Mesendoderm (in vitro differentiated cells): Measurements from ENCODE around the gene BASP1.

ENCODE experiments used
- DNase-seq: peaks from one replicate; pipeline ENCODE4 v3.0.0; 2013
- H2AK5ac ChIP-seq: 2 replicates; pipeline ENCODE4 v1.6.1; 2013; ENCODE audit warnings: low read length, inconsistent platforms
- H2BK120ac ChIP-seq: 2 replicates; pipeline ENCODE4 v1.6.1; 2013; ENCODE audit warnings: low read depth, mild to moderate bottlenecking, low read length, moderate library complexity, mixed read lengths
- H2BK15ac ChIP-seq: replicated peaks from 2 replicates; pipeline ENCODE4 v1.6.1; 2013; ENCODE audit warnings: low read depth, mild to moderate bottlenecking, moderate library complexity
- H2BK5ac ChIP-seq: 2 replicates; pipeline ENCODE4 v1.6.1; 2013; ENCODE audit warnings: low read length, inconsistent platforms
- H3K18ac ChIP-seq: 2 replicates; pipeline ENCODE4 v1.6.1; 2013; ENCODE audit warnings: mild to moderate bottlenecking, low read length, mixed read lengths
- H3K23ac ChIP-seq: one replicate; pipeline ENCODE4 v1.6.1; 2013; ENCODE audit warnings: low read length
- H3K27ac ChIP-seq: 2 replicates; pipeline ENCODE4 v1.5.1; 2013; ENCODE audit warnings: low read depth, mild to moderate bottlenecking, inconsistent platforms, low read length, moderate library complexity
- H3K27me3 ChIP-seq: 2 replicates; pipeline ENCODE4 v1.6.1; 2013; ENCODE audit warnings: low read length, control low read depth, mild to moderate bottlenecking, inconsistent platforms; ENCODE audit not compliant: insufficient read depth, poor library complexity
- H3K36me3 ChIP-seq: 2 replicates; pipeline ENCODE4 v1.6.1; 2013; ENCODE audit warnings: low read length, inconsistent platforms; ENCODE audit not compliant: control insufficient read depth, insufficient read depth
- H3K4ac ChIP-seq: one replicate; pipeline ENCODE4 v1.6.1; 2013; ENCODE audit warnings: low read depth, mild to moderate bottlenecking, low read length, moderate library complexity
- H3K4me1 ChIP-seq: 2 replicates; pipeline ENCODE4 v1.6.1; 2013; ENCODE audit warnings: low read depth, low read length, inconsistent platforms; ENCODE audit not compliant: control insufficient read depth
- H3K4me2 ChIP-seq: 2 replicates; pipeline ENCODE4 v1.6.1; 2013; ENCODE audit warnings: low read length
- H3K4me3 ChIP-seq: 2 replicates; pipeline ENCODE4 v1.5.1; 2013; ENCODE audit warnings: mild to moderate bottlenecking, low read length
- H3K56ac ChIP-seq: one replicate; pipeline ENCODE4 v1.6.1; 2013; ENCODE audit warnings: low read length
- H3K79me1 ChIP-seq: 2 replicates; pipeline ENCODE4 v1.6.1; 2013; ENCODE audit warnings: low read length, inconsistent platforms
- H3K79me2 ChIP-seq: 2 replicates; pipeline ENCODE4 v1.6.1; 2013; ENCODE audit warnings: mild to moderate bottlenecking, low read length; ENCODE audit not compliant: control insufficient read depth, insufficient read depth
- H3K9ac ChIP-seq: 2 replicates; pipeline ENCODE4 v1.6.1; 2013; ENCODE audit warnings: low read length, inconsistent platforms
- H4K5ac ChIP-seq: one replicate; pipeline ENCODE4 v1.6.1; 2013; ENCODE audit warnings: low read length
- H4K8ac ChIP-seq: one replicate; pipeline ENCODE4 v1.6.1; 2013; ENCODE audit warnings: low read depth, mild to moderate bottlenecking, control low read depth, low read length, moderate library complexity
- WGBS: extraction: QIAGEN DNeasy Blood & Tissue Kit; methylation state at CpG from one replicate; pipeline ENCODE4 v1.1.7; 2013; ENCODE audit warnings: low lambda C conversion rate, missing lambda C conversion rate; ENCODE audit not compliant: insufficient coverage; ENCODE audit errors: extremely low coverage; 5-methylcytosine and 5-hydroxymethylcytosine counted together

BASP1 gene

DNA sequence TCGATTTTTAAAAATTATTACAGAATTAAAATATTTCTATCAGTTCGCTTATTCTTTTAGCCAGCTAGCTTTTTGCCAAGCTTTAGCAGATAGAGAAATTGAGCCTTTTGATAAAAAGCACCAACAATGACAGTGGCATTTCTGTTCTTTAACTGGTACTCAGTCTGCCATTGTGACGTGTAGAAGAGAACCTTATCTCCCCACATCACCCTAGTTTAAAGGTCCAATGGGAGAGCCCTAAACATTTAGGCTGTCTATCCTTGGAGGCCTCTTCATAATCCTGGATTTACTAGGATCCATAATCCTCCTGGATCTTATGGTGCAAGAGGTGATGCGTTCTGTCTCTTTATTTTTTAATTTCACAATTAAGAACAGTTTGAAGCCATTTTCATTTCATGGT is 3.0 kb downstream of the BASP1 start:
- Histone ChIP-seq H3K36me3 (no peaks in the 10 kb centered on the region), H3K79me1 (no peaks in the 10 kb centered on the region), H3K4me3 (no peak overlapping the region), H3K4me2 (no peak overlapping the region), H3K23ac (no peak overlapping the region), H3K27me3 (no peaks in the 10 kb centered on the region), H3K18ac (no peak overlapping the region), H3K79me2 (peaks cover 61% of the 10 kb centered on the region), H3K27ac (no peak overlapping the region), H4K8ac (no peak overlapping the region), H2BK5ac (no peak overlapping the region), H2BK15ac (no peak overlapping the region), H3K4me1 (peaks cover 4% of the 10 kb centered on the region), H2AK5ac (no peak overlapping the region), H4K5ac (no peak overlapping the region), H2BK120ac (no peak overlapping the region), H3K9ac (no peak overlapping the region), H3K4ac (no peak overlapping the region), H3K56ac (no peak overlapping the region)
- no peak for DNase-seq
- WGBS, result no CpG with 5 or more reads among the region's 4 CpGs

DNA sequence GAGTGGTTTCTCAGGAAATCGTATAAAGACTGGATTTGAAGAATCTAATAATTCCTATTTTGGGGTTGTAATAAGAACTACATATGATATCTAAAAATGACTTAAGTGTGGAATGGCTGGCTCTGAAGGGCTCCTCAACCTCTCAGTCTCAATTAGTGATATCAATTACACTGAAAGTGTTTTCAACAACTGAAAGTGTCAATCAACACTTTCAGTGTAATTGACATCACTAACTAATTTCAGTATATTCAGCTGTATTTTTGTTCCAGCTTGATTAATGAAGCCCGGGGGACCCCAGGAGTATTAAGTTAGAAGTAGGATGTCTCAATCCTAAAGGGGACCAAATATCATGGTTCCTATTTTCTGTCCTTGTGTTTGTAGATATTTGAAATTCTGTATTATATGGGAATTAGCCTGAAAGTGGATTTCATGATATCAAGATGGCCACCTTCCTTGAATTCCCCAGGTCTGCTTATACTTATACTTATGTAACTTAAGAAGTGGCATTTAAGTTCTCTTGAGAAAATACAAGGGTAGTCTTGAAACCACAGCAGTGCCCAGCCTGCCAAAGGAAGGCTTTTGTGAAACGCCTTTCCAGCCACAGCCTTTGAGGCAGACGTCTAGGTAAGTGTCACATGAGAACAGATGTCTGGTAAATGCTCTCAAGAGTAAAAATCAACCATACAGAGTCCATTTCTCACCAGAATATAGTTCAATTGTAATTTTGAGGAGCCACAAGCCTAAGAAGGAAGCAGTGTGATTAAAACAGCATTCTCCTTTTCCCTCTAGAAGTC is 4.6 kb downstream of the BASP1 start:
- WGBS, result 100% methylated on average over 1 of the region's 4 CpGs
- H3K4ac ChIP-seq, result no peak overlapping the region
- DNase-seq, result no peak

DNA sequence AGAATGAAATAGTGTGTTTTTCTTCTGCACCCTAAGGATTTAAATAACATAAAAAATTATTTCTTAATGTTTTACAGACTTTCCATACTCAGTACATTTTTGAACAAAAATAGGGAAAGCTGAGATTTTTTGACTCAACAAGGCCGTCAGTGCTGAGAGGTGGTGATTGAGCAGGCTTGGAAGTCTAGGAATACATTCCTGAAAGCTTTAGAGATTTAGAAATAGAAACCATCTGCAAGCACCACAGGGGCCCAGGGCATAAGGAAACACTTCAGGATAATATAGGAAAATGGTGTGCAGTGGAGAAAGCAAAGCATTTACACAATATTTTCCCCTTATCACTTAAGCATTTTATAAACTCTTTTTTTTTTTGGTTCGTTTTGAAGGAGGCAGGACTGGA is 5.2 kb downstream of the BASP1 start:
- Histone ChIP-seq H3K23ac (no peak overlapping the region), H3K79me2 (peaks cover 69% of the 10 kb centered on the region), H3K18ac (no peak overlapping the region), H3K56ac (no peak overlapping the region), H3K36me3 (no peaks in the 10 kb centered on the region), H4K8ac (no peak overlapping the region), H3K27me3 (no peaks in the 10 kb centered on the region), H3K4me3 (no peak overlapping the region), H3K27ac (no peak overlapping the region), H3K4ac (no peak overlapping the region), H3K9ac (no peak overlapping the region), H4K5ac (no peak overlapping the region), H2BK5ac (no peak overlapping the region), H2BK15ac (no peak overlapping the region), H3K79me1 (peaks cover 4% of the 10 kb centered on the region), H3K4me1 (peaks cover 4% of the 10 kb centered on the region), H2BK120ac (no peak overlapping the region), H2AK5ac (no peak overlapping the region), H3K4me2 (no peak overlapping the region)
- DNase-seq, result no peak
- no CpG with 5 or more reads among the region's 2 CpGs for WGBS

More for the DNA sequence above, 4.6 kb downstream of the BASP1 start:
- Histone ChIP-seq H3K36me3 (no peaks in the 10 kb centered on the region), H3K27ac (no peak overlapping the region), H3K23ac (no peak overlapping the region), H4K8ac (no peak overlapping the region), H2BK120ac (no peak overlapping the region), H3K79me2 (peaks cover 67% of the 10 kb centered on the region), H3K9ac (no peak overlapping the region), H3K4me3 (no peak overlapping the region), H3K56ac (no peak overlapping the region), H3K4me2 (no peak overlapping the region), H3K27me3 (no peaks in the 10 kb centered on the region), H3K4me1 (peaks cover 4% of the 10 kb centered on the region), H2BK5ac (no peak overlapping the region), H2AK5ac (no peak overlapping the region), H3K79me1 (peaks cover 3% of the 10 kb centered on the region), H3K18ac (no peak overlapping the region), H2BK15ac (no peak overlapping the region), H4K5ac (no peak overlapping the region)

DNA sequence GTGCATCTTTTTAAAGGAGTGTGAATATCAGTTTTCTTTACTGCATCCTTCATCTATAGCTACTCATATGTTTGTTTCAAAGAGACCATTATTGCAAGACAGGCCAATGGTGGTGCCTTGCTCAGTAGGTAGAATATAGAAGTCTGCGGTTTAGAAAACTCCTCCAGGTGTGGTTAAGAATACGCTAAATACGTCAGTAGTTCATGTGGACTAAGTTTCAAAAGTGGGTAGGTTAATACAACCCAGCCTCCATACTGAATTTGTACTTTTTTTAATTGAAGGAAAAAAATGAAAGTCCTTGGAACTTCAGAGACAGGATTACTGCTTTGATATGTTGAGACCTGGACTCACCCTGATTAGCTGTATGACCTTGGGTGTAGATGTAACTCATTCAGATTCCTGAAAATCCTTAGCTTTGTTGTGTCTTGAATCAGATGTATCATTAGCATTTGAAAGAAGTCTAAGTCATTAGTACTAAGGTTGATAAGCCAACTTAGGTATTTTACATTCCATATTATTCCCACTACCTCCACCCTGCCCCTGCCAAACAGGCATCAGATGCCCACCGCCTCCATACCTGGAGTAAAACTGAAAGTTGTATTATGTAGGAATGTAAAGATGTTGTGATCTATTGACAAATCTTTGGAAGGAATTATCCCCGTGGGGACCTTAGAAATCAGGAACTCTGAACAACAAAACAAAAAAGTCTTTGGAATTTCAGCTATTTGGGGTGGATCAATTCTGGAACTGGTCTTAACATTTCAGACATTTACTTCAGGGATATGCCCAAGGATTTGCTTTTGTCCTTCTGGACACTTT is 6.1 kb downstream of the BASP1 start:
- H3K79me2 ChIP-seq, result peaks cover 72% of the 10 kb centered on the region
- no peak overlapping the region for H3K18ac ChIP-seq
- H2AK5ac ChIP-seq, result no peak overlapping the region
- H3K23ac ChIP-seq, result no peak overlapping the region
- H3K4me2 ChIP-seq, result no peak overlapping the region
- no CpG with 5 or more reads among the region's 5 CpGs for WGBS
- H3K79me1 ChIP-seq, result peaks cover 9% of the 10 kb centered on the region
- H3K4ac ChIP-seq, result no peak overlapping the region
- H3K27me3 ChIP-seq, result no peaks in the 10 kb centered on the region
- no peak overlapping the region for H3K27ac ChIP-seq
- no peak overlapping the region for H2BK15ac ChIP-seq
- no peak overlapping the region for H3K9ac ChIP-seq
- no peak overlapping the region for H2BK5ac ChIP-seq
- no peaks in the 10 kb centered on the region for H3K36me3 ChIP-seq
- peak; percentile 72 for DNase-seq
- no peak overlapping the region for H3K4me3 ChIP-seq
- no peak overlapping the region for H4K5ac ChIP-seq
- H3K56ac ChIP-seq, result no peak overlapping the region
- H4K8ac ChIP-seq, result no peak overlapping the region
- no peak overlapping the region for H2BK120ac ChIP-seq
- peaks cover 6% of the 10 kb centered on the region for H3K4me1 ChIP-seq

DNA sequence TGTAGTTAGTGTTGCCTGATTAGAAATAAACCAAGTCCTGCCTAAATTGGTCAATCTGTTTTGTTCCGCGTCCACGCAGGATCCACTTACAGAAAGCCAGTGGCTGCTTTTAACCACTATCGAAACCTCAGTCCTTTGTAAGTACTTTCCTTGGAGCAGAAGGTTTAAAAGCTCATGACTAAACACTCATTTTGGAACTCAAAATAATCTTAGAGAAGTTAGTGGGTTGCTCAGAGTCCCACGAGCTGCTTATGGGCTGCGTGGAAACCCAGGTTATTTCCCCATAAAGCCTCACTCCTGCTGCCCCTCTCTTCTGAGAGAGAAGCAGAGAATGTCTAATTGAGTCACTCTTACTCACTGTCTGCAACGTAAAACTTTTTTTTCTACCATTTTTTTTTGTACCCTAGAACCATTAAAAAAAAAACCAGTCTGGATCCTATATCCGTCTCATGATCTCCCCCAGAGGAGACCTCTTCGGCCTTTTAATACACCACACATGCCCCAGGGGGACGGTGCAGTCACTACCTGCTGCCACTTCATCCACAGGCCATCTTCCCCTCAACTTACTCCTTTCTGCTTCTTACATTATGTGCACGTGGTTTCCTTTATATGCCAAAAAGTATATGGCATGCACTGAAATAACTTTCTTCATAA is 7.6 kb downstream of the BASP1 start:
- Histone ChIP-seq H3K23ac (no peak overlapping the region), H3K79me1 (peaks cover 15% of the 10 kb centered on the region), H3K56ac (no peak overlapping the region), H2BK5ac (no peak overlapping the region), H2BK120ac (no peak overlapping the region), H3K36me3 (no peaks in the 10 kb centered on the region), H3K79me2 (peaks cover 70% of the 10 kb centered on the region), H3K18ac (no peak overlapping the region), H4K8ac (no peak overlapping the region), H4K5ac (no peak overlapping the region), H3K9ac (no peak overlapping the region), H2AK5ac (no peak overlapping the region), H2BK15ac (no peak overlapping the region), H3K4ac (no peak overlapping the region), H3K27me3 (no peaks in the 10 kb centered on the region), H3K27ac (no peak overlapping the region), H3K4me2 (no peak overlapping the region), H3K4me3 (no peak overlapping the region), H3K4me1 (peaks cover 6% of the 10 kb centered on the region)
- WGBS, result no CpG with 5 or more reads among the region's 11 CpGs
- no peak for DNase-seq
